ENCODE results near the gene ALG2. TPM values are rescaled to one million over a fixed set of nuclear protein-coding genes. Genes with fewer than 3 reads are reported as not detected.

ALG2 gene
- total RNA-seq, 2 experiments from 2014 or later = 18.1 to 19.9 TPM

DNA sequence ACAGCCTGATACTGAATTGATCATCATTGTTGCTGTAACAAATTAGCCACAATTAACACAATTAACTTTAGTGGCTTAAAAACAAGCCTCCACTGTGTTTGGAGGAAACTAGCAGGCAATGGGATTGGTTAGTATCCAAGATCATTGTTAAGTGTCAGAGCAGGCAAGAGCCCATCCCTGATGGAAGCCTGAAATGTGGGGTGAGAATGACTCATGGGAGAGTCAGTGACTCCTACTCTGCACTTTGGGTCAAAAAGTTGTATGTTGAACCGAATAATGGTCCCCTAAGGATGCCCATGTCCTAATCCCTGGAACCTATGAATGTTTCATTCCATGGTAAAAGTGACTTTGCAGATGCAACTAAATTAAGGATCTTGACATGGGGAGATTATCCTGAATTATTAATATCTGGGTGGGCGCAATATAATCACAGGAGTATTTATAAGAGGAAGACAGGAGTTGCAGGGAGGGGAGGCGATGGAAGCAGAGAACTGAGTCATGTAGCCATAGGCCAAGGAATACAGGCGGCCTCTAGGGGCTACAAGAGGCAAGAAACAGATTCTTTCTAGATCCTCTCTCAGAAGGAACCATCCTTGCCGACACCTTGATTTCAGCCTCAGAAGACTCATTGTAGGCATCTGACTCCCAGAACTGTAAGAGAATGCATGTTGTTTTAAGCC lies 28.8 kb downstream of the ALG2 start:
- H3K36me3 Mint-ChIP-seq (ENCODE audit: low read depth) = no peaks in the 10 kb centered on the region
- H3K4me3 Mint-ChIP-seq = no peak overlapping the region
- ATAC-seq (ENCODE audit: poor library complexity) = no peak

DNA sequence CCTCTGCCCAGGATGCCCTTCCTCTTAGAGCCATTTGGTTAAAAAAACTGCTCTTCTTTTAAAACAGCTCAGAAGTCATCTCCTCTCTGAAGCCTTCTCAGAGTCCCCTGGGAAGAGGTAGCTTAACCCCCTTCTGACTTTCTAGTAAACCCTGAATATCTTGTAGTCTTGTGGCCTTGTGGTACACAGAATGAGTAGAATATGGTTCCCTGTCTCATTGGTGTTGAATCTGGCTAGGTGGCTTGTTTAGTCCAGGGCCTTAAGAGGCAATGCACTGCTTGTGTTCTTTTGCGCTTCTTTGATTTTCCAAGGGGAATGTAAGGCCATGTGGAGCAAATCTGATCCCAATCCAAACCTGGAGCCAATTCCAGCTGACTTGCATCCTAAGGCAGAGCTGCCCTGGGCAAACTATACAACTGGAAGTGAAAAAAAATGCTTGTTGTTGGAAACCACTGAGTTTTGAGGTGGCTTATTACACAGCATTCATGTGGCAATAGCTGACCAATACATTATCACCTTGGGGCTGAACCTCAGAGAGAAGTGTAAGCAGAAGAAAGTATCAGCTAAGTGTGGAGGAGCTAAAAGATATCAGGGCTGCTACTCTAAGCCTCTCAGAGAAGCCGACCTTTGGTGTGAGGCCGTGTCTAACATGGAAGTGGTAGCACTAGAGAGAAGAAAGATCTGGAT lies 31.0 kb downstream of the ALG2 start:
- Mint-ChIP-seq H3K9me3 (no peaks in the 10 kb centered on the region), H3K4me1 (ENCODE audit: low read depth) (peaks cover 6% of the 10 kb centered on the region), H3K36me3 (ENCODE audit: low read depth) (no peaks in the 10 kb centered on the region), H3K27ac (no peak overlapping the region), H3K4me3 (no peak overlapping the region), H3K27me3 (peaks cover 8% of the 10 kb centered on the region)
- TF ChIP-seq, protein P1, sequence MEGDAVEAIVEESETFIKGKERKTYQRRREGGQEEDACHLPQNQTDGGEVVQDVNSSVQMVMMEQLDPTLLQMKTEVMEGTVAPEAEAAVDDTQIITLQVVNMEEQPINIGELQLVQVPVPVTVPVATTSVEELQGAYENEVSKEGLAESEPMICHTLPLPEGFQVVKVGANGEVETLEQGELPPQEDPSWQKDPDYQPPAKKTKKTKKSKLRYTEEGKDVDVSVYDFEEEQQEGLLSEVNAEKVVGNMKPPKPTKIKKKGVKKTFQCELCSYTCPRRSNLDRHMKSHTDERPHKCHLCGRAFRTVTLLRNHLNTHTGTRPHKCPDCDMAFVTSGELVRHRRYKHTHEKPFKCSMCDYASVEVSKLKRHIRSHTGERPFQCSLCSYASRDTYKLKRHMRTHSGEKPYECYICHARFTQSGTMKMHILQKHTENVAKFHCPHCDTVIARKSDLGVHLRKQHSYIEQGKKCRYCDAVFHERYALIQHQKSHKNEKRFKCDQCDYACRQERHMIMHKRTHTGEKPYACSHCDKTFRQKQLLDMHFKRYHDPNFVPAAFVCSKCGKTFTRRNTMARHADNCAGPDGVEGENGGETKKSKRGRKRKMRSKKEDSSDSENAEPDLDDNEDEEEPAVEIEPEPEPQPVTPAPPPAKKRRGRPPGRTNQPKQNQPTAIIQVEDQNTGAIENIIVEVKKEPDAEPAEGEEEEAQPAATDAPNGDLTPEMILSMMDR (IDR thresholded peaks at IDR 0.05) = no peak
- CTCF ChIA-PET = no interaction called here
- intact Hi-C loops (cut with DNase I, micrococcal nuclease) = no loop called here
- ATAC-seq (ENCODE audit: poor library complexity) (no peak), DNase-seq (no peak)
- Histone ChIP-seq H3K27me3 (ENCODE audit: control insufficient read depth in 1 of 2, insufficient read depth in 2 of 2, low read length in 2 of 2) (peaks cover 0 to 3% of the 10 kb centered on the region in 2 experiments), H3K4me3 (ENCODE audit: low read length) (no peak overlapping the region), H3K36me3 (ENCODE audit: insufficient read depth, low read length) (no peaks in the 10 kb centered on the region), H3K27ac (ENCODE audit: low read depth in 1 of 2, low read length in 2 of 2) (no peak overlapping the region), H3K9me3 (ENCODE audit: control insufficient read depth in 1 of 2, insufficient read depth in 1 of 2, low read length in 2 of 2) (no peaks in the 10 kb centered on the region), H3K4me1 (ENCODE audit: insufficient read depth, low read length) (no peaks in the 10 kb centered on the region)
- POLR2A ChIA-PET = no interaction called here

More for the DNA sequence above, 28.8 kb downstream of the ALG2 start:
- Histone ChIP-seq H3K27me3 (ENCODE audit: control insufficient read depth in 1 of 2, insufficient read depth in 2 of 2, low read length in 2 of 2) (peaks cover 0 to 3% of the 10 kb centered on the region in 2 experiments), H3K4me1 (ENCODE audit: insufficient read depth, low read length) (no peaks in the 10 kb centered on the region), H3K27ac (ENCODE audit: low read depth in 1 of 2, low read length in 2 of 2) (no peak overlapping the region), H3K36me3 (ENCODE audit: insufficient read depth, low read length) (no peaks in the 10 kb centered on the region), H3K4me3 (ENCODE audit: low read length) (no peak overlapping the region), H3K9me3 (ENCODE audit: control insufficient read depth in 1 of 2, insufficient read depth in 1 of 2, low read length in 2 of 2) (no peaks in the 10 kb centered on the region)
- ChIA-PET POLR2A (no interaction called here), CTCF (interaction anchor here (1.0 kb wide), 1 partner anchor 8 kb away, joined by 3 read pairs; no protein-coding TSS in a partner anchor)
- peaks cover 8% of the 10 kb centered on the region for H3K27me3 Mint-ChIP-seq
- no peak overlapping the region for H3K27ac Mint-ChIP-seq
- intact Hi-C loops (cut with DNase I, micrococcal nuclease) = no loop called here
- DNase-seq = no peak
- no peaks in the 10 kb centered on the region for H3K9me3 Mint-ChIP-seq
- H3K4me1 Mint-ChIP-seq (ENCODE audit: low read depth) = no peaks in the 10 kb centered on the region
- TF ChIP-seq, protein P1 (IDR thresholded peaks at IDR 0.05) = no peak

DNA sequence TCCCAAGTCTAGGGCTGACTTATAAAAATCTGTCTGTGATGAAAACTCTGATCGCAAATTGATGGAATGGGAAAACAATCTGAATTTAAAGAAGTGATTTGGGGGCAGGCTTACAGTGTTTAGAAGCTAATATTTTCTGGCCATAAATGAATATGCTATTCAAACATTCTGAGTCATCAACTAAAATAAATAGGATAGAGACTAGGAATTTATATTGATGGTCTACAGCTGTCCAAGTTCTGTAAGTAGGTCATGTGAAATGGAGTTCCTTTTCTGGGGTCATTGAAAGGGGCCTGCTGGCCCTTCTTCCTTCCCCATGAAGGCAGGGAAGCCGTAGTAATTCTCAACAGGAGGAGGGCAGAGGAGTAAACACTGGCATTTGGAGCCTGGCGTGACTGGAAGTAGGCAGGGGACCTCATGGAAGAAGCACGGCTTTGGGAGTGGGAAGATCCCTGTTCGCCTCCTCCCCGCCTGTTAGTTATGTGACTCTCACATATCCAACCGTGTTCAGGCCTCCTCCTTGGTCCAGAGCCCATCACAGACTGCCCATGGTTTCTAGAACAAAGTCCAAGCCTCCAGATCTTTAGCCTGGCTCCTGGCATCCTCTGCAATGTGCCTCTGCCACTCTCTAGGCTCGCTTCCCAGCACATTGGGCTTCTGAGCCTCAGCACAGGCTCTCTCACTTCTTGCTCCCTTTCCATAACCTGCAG lies 31.7 kb downstream of the ALG2 start:
- Histone ChIP-seq H3K27me3 (ENCODE audit: control insufficient read depth in 1 of 2, insufficient read depth in 2 of 2, low read length in 2 of 2) (peaks cover 0 to 3% of the 10 kb centered on the region in 2 experiments), H3K4me3 (ENCODE audit: low read length) (no peak overlapping the region), H3K36me3 (ENCODE audit: insufficient read depth, low read length) (no peaks in the 10 kb centered on the region), H3K27ac (ENCODE audit: low read depth in 1 of 2, low read length in 2 of 2) (no peak overlapping the region), H3K9me3 (ENCODE audit: control insufficient read depth in 1 of 2, insufficient read depth in 1 of 2, low read length in 2 of 2) (no peaks in the 10 kb centered on the region), H3K4me1 (ENCODE audit: insufficient read depth, low read length) (peaks cover 1% of the 10 kb centered on the region)
- intact Hi-C loops (cut with DNase I, micrococcal nuclease) = loop anchor here (5.0 to 10.0 kb wide), 6 partner anchors 32 to 1405 kb away; partner anchors contain the start of genes ALG2 (in 1 of the 2) and SEC61B (in 1 of the 2)
- Mint-ChIP-seq H3K27ac (no peak overlapping the region), H3K4me3 (no peak overlapping the region), H3K9me3 (no peaks in the 10 kb centered on the region), H3K27me3 (peaks cover 8% of the 10 kb centered on the region), H3K4me1 (ENCODE audit: low read depth) (peaks cover 6% of the 10 kb centered on the region), H3K36me3 (ENCODE audit: low read depth) (no peaks in the 10 kb centered on the region)
- ChIA-PET POLR2A (no interaction called here), CTCF (no interaction called here)
- TF ChIP-seq, protein P1 (IDR thresholded peaks at IDR 0.05) = no peak
- no peak for DNase-seq
- ATAC-seq (ENCODE audit: poor library complexity) = no peak

All from CD4-positive, alpha-beta T cell (primary cell).